Cerebellar cortex (tissue), 1 donor: ENCODE measurements around the gene SEC23B.
"Not testable (repeated sequence)": the region's sequence is repeated elsewhere in the genome, so short reads cannot be mapped to it uniquely, and the experiment has no call there.

Source experiments
- DNase-seq: peaks from one replicate; pipeline ENCODE4 v3.0.0-alpha.2; 2015; ENCODE audit warnings: low spot score

Gene SEC23B

GRCh38 chr20:18507218-18508191 lies at the start of gene SEC23B:
Gene SEC23B (plus strand): TSS chr20:18507940. CDS start chr20:18510836, 2,896 bp downstream.
- peak; percentile 99 for DNase-seq

DNA sequence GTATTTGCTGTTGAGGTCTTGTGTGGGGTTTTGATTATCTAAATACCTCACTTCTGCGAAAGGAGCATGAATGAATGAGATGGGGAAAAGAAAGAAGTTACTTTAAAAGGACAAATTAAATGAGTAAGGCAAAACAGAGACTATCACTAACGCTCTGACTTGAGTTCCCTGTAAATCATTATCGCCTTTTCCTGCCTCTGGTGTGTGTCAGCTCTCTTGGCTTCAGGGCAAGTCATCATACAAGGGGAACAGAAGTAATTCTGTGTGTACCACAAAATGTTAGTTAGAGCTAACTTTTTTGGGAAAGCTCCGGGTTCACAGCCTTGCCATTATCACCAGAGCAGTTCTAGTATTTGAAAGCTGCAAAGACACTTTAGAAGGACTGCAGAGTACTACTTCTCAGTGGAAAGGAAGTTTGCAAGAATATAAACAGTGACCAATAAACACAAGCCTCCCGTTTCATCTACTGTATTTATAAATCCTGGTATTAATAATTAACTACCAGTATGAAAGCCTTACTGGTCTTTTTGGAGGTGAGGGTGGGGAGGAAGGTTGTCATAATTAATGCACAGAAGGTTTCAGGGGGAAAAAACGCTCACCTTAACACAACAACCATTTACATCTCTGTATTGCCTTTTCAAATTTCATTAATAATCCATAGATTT lies 42.1 kb upstream of the SEC23B start:
- no peak for DNase-seq

DNA sequence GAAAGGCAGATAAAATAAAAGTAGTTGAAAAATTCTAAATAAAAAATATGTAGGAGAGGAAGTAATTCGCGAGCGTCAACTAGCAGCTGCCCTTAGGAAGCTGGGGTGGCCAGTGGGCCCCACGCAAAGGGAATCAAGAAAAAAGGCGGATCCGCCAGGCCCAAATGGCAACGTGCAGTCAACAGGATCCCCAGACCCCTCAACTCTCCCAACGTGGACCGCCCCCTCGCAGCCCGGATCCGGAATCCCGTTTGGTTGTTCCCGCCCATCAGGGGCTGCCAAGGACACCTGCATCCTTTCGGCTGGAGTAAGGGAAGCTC lies 41.2 kb upstream of the SEC23B start:
- DNase-seq, result no peak

DNA sequence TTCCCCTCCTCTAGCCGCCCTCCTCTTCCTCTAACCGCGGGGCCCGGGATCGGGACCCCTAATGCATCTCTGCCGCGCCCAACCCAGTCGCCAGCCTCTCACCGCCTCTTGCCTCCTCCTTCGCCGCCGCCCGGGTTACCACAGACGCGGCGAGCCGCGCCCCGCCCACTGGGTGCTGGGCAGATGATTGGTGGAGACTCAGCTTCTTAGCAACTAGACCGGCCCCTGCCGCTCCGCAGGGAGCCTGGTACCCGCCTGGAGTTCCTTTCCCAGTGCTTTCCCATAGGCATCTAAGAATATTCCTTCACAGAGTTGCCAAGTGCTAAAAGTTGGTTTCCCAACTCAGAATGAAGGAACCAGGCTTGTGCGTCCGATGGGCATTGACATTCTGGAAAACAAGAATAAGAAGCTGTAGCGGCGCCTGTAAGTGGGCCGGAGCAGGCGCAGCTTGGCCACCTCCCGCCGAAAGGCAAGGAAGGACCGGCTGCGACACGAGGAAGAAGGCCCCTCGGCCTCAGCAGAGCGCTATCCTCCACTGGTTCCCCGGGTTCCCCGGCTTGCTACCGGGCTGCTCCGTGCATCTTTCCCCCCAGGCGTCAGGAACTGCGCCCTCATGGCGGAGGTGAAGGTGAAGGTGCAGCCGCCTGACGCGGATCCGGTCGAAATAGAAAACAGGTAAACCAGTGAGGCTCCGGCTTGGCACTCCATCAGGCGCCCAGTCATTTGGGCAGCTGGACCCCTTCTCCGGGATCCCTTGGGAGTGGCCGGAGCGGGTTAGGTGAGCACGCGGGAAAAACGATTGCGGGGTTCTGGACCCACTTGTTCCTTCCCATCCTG lies 40.6 kb upstream of the SEC23B start, which contains the start of the genes DZANK1 and POLR3F:
Gene DZANK1 (minus strand): TSS at position 137 of the 837 bp plus-strand sequence. CDS start 1,672 bp downstream, outside the sequence.
Gene POLR3F (plus strand): TSS at position 497 of the 837 bp plus-strand sequence. CDS start 117 bp downstream, at position 614.
- peak; percentile 98 for DNase-seq

GRCh38 chr20:18477218-18477617 lies 30.5 kb upstream of the SEC23B start:
- DNase-seq, result no peak

DNA sequence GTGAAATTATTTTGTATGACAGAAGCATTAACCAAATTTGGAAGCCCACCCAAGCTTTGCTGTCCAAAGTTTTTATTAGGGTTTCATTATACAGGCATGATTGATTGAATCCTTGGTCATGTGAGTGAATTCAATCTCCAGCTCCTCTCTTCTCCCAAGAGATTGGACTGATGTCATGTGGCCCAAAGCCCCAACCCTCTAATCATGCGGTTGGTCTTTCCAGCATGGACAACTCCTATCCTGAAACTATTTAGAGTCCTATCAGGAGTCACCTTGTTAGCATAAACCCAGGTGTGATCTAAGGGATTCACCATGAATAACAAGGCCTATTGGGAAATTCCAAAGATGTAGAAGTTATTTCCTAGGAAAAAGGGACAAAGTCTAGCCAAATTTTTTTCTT lies 29.9 kb upstream of the SEC23B start:
- no peak for DNase-seq

GRCh38 chr20:18481596-18481995 lies 26.1 kb upstream of the SEC23B start:
- DNase-seq, result no peak

DNA sequence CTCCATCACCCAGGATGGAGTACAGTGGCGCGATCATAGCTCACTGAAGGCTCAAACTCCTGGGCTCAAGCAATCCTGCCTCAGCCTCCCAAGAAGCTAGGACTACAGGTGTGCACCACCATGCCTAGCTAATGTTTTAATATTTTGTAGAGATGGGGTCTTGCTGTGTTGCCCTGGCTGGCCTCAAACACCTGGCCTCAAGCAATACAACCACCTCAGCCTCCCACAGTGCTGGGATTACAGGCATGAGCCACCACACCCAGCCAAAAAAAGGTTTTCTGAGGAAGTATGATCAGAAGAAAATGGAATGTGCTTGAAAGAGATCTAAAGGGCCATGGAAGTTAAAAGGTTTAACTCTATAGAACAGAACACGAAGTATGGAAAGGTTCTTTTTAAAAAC lies 19.4 kb upstream of the SEC23B start:
- DNase-seq, result no peak

- DNase-seq, result no peak
Measured at GRCh38 chr20:18496042-18496441, 11.7 kb upstream of the SEC23B start.

DNA sequence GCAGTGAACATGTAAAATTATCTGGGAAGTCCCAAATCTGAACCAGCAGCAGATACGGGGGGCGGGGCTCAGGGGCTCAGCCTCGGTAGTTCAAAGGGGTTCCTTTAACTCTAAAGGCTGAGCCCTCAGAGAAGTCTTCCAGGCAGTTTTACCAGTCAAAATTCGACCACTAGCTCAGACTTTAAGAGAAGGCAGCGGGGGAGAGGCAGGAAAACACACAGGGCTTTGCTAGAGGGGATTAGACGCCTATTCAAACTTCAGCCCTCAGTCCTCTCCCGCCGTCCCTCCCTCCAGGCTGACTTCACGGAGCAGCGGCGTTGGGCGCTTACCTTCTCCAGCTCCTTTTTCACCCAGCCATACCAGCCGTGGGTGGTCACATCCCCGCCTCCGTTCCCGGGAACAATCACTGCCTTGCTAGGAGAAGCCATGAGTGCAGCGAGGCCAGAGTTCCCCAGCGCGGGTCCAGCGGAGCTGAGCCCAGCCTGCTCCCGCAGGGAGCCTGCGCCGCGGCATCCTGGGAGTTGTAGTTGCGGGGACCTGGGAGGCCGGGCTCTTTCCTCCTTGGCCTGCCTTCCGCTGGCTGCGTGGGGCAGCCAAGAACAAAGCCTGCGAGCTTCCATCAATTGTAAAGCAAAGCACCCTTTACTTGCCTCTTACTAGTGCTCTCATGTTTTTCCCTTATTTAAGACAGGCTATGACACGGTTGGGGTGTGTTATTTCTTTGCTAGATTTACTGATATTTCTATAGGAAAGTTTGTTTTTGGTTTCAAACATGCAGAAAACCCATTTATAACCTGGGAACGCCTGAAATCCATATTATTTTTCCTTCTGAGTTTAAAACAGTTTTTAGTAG lies 10.8 kb upstream of the SEC23B start, which contains the start of gene RBBP9:
Gene RBBP9 (minus strand): TSS at position 486 of the 853 bp plus-strand sequence. CDS start 58 bp downstream, at position 428.
- DNase-seq, result peak; percentile 89

DNA sequence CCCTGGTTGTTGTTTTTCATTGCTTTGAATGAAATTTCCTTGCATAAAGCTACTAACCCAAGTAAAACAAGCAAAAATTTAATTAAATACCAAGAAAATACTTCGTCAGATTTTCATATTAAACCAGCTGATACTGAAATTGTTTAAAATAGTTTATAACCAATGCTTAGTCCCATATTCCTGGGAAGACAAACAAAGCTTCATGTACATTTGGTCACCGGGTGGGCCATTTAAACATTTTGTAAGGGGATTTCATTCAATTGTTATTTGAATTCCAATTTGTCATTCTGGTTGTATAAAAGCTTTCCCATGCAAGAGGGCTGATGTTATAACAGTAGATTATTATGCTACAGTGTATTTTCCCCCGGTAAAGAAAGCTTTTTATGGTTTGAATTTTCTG lies 10.1 kb upstream of the SEC23B start:
- DNase-seq, result no peak

DNA sequence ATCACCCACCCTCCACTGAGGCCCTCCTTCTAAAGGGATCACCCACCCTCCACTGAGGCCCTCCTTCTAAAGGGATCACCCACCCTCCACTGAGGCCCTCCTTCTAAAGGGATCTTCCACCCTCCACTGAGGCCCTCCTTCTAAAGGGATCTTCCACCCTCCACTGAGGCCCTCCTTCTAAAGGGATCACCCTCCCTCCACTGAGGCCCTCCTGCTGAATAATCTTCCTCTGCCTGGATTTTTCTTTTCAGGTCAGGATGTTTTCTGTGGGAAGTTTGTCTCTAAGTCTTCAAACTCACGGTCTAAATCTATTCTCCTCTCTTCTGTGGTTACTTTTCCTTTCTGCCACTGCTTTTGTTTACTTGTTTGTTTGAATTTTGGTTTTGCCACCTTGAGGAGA lies 6.1 kb upstream of the SEC23B start:
- DNase-seq, result not testable (repeated sequence)

- no peak for DNase-seq
Measured at GRCh38 chr20:18504479-18505060, 3.2 kb upstream of the SEC23B start.

DNA sequence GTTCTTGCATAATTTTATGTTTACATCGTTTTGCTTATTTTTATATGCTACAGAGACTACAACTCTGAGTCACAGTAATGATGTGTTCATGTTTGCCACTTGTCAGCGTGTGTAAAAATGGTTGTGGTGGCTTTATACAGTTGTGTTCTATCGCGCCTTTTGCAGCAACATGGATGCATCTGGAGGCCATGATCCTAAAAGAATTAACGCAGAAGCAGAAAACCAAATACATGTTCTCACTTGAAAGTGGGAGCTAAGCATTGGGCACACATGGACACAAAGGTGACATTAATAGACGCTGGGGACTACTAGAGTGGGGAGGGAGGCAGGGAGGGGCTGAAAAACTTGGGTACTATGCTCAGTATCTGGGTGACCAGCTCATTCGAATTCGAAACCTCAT lies 996 bp upstream of the SEC23B start:
- no peak for DNase-seq

DNA sequence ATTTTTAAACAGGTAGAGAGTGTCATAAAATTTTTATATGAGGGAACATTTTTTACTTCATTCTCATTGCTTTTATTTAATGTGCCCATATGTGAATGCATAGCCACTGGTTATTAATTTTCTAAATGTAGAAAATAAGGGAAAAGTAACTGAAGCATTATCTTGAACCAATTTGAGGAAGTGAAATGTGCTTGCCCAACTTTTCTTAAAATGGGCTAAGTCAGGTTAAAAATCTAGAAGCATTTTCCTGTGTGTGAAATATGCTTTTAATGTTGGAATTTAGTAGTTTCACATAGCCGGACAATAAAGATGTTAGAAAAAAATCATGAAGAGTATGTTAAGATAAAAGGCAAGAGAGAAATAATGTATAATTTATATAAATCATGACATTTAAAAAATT lies 3.8 kb downstream of the SEC23B start:
- no peak for DNase-seq

GRCh38 chr20:18513208-18513607 lies 5.5 kb downstream of the SEC23B start:
- DNase-seq, result no peak

DNA sequence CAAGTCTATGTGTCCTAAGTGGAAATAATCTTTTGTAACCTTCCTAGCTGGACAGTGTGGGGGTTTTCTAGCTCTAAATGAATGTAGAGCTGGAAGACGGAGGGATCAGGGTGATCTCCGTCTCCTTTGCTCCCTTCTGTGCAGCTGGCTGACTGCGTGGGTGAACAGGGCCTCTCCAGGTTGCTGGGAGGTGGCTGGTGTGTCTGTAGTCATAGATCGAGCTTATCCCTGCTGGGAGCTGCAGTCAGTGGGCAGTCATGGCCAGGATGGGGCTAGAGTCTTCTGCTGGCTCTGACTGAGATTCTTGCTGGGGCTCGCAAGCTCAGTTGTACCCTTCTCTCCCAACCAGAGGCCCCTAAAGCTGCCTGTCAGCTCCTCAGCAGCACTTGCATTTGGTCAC lies 6.4 kb downstream of the SEC23B start:
- no peak for DNase-seq

DNA sequence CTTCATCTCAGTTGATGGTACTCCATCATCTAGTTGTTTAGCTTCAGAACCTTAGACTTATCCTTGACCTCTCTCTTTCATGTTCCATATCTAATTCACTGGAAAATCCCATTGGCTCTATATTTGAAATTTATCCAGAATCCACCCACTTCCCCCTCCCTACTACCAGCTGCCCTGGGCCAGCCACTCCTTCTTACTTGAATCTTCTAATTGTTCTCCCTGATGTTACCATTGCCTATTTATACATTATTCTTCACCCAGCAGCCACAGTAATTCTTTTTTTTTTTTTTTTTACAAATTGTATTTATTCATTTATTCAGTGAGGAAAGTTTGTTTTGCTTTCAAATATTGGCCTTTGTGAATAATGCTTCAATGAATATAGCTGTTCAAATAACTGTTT lies 8.2 kb downstream of the SEC23B start:
- DNase-seq, result no peak

- not testable (repeated sequence) for DNase-seq
Measured at GRCh38 chr20:18522066-18522465, 14.3 kb downstream of the SEC23B start.

GRCh38 chr20:18523066-18523465 lies 15.3 kb downstream of the SEC23B start:
- no peak for DNase-seq

DNA sequence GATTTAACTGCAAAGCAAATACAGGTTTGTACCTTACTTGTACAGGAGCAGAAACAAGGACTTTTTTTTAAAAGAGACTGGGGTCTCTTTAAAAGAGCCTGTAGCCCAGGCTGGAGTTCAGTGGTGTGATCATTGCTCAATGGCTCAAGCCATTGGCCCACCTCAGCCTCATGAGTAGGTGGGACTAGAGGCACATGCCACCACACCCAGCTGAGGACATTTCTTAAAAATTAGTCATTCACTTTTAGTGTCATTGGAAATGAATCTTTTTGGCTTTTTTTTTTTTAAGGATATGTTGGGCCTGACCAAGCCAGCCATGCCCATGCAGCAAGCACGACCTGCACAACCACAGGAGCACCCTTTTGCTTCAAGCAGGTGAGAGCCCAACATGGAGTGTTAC lies 16.9 kb downstream of the SEC23B start:
- DNase-seq, result no peak
